ENCODE data around the gene LMLN.
A peak's percentile ranks its signal among the peaks of the same experiment; 100 is the strongest.
"Not testable (repeated sequence)": the region's sequence is repeated elsewhere in the genome, so short reads cannot be mapped to it uniquely, and the experiment has no call there.

LMLN gene

GRCh38 chr3:198079771-198080520 lies 119.9 kb downstream of the LMLN start:
- peak; percentile 19 for DNase-seq (ENCODE audit: low read depth)

GRCh38 chr3:198080521-198081384 lies 120.7 kb downstream of the LMLN start:
- peak; percentile 69 for DNase-seq (ENCODE audit: low read depth)

GRCh38 chr3:198081421-198081844 lies 121.4 kb downstream of the LMLN start:
- no peak for DNase-seq (ENCODE audit: low read depth)

GRCh38 chr3:198082226-198082625 lies 122.2 kb downstream of the LMLN start:
- DNase-seq (ENCODE audit: low read depth) = not testable (repeated sequence)

- DNase-seq (ENCODE audit: low read depth) = no peak
Measured at GRCh38 chr3:198088421-198088955, 128.5 kb downstream of the LMLN start.

- no peak for DNase-seq (ENCODE audit: low read depth)
Measured at GRCh38 chr3:198090795-198091332, 130.8 kb downstream of the LMLN start.

GRCh38 chr3:198092276-198092675 lies 132.3 kb downstream of the LMLN start:
- DNase-seq (ENCODE audit: low read depth) = no peak

- DNase-seq (ENCODE audit: low read depth) = no peak
Measured at GRCh38 chr3:198093112-198093679, 133.2 kb downstream of the LMLN start.
